SU-DHL-6 (cell line): ENCODE data around the gene ARHGEF37.

Experiments used
- H2AFZ ChIP-seq: fragments of 200-600 bp; sonication (generic); 2 replicates; pipeline ENCODE4 v1.6.1; 2014; ENCODE audit warnings: low read depth, mild to moderate bottlenecking, moderate library complexity, mixed read lengths, antibody characterized with exemption, low read length; ENCODE audit not compliant: severe bottlenecking
- H3F3A ChIP-seq: fragments of 200-600 bp; shearing (Covaris generic); 2 replicates; pipeline ENCODE4 v1.6.0; 2016; ENCODE audit warnings: antibody characterized with exemption, mild to moderate bottlenecking; ENCODE audit not compliant: insufficient read depth
- H3K27ac ChIP-seq: fragments of 200-600 bp; sonication (generic); 2 replicates; pipeline ENCODE4 v1.5.1; 2016; ENCODE audit warnings: low read depth, mild to moderate bottlenecking, low read length, moderate library complexity, mixed read lengths
- H3K27me3 ChIP-seq: fragments of 200-600 bp; sonication (generic), shearing (Covaris generic); 2 replicates; pipeline ENCODE4 v1.6.0; 2014; ENCODE audit warnings: mild to moderate bottlenecking, low read length
- H3K36me3 ChIP-seq: fragments of 200-600 bp; sonication (generic); 2 replicates; pipeline ENCODE4 v1.6.1; 2014; ENCODE audit warnings: mild to moderate bottlenecking, low read length, mixed read lengths
- H3K4me2 ChIP-seq: fragments of 300-600, 200-600 bp; shearing (Covaris generic), sonication (generic); 2 replicates; pipeline ENCODE4 v1.6.0; 2014; ENCODE audit warnings: low read length, low read depth, mild to moderate bottlenecking; ENCODE audit not compliant: poor library complexity, severe bottlenecking
- H3K4me3 ChIP-seq: fragments of 200-600 bp; sonication (generic); 2 replicates; pipeline ENCODE4 v1.5.1; 2014; ENCODE audit warnings: antibody characterized with exemption, low read length, mild to moderate bottlenecking, mixed read lengths; ENCODE audit not compliant: insufficient read depth, poor library complexity, severe bottlenecking
- H3K79me2 ChIP-seq: fragments of 200-600 bp; sonication (generic); 2 replicates; pipeline ENCODE4 v1.6.1; 2014; ENCODE audit warnings: mild to moderate bottlenecking, low read length, moderate library complexity; ENCODE audit not compliant: insufficient read depth
- H3K9ac ChIP-seq: fragments of 200-600 bp; sonication (generic); 2 replicates; pipeline ENCODE4 v1.7.0; 2014; ENCODE audit warnings: mild to moderate bottlenecking, low read length
- H3K9me2 ChIP-seq: fragments of 200-600 bp; sonication (generic); replicated peaks from 2 replicates; pipeline ENCODE4 v1.6.1; 2014; ENCODE audit warnings: low read length; ENCODE audit not compliant: insufficient read depth
- H3K9me3 ChIP-seq: fragments of 200-600 bp; sonication (generic); 2 replicates; pipeline ENCODE4 v1.6.1; 2014; ENCODE audit warnings: low read length, mixed read lengths; ENCODE audit not compliant: insufficient read depth
- H4K20me1 ChIP-seq: fragments of 200-600 bp; sonication (generic); 2 replicates; pipeline ENCODE4 v1.6.1; 2014; ENCODE audit warnings: low read depth, mild to moderate bottlenecking, antibody characterized with exemption, low read length, moderate library complexity, mixed read lengths
- CTCF ChIP-seq: fragments of 200-600 bp; sonication (generic); IDR thresholded peaks from one replicate; pipeline ENCODE4 v1.5.1; 2017; ENCODE audit warnings: antibody characterized with exemption, mild to moderate bottlenecking, low read length, moderate library complexity; ENCODE audit not compliant: insufficient read depth, poor library complexity, severe bottlenecking
- EZH2phosphoT487 ChIP-seq: fragments of 200-600 bp; sonication (generic), shearing (Covaris generic); conservative IDR thresholded peaks from 2 replicates; pipeline ENCODE4 v1.6.1; 2018; ENCODE audit warnings: mild to moderate bottlenecking, antibody characterized with exemption, low read length, moderate library complexity, mixed read lengths

Gene ARHGEF37

DNA sequence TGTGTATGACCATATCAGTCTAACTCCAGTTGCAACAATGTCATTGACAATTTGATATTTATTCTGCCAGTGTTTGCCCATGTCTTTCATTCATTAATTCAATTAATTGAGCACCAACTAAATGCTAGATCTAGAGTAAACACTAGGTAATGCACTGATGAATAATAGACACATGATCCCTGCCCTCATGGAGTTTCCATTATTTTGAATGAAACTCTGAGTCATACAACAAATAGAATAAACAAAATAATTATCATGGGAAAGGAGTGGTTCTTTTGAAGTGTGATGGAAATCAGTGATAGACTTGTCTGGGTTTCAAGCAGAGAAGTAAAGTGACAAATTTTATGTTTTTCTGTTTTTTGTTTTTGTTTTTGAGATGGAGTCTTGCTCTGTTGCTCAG is 4.6 kb downstream of the ARHGEF37 start:
- Histone ChIP-seq H3K4me3 (no peak overlapping the region), H3K4me2 (no peak overlapping the region), H3K9ac (no peak overlapping the region), H3K9me3 (no peaks in the 10 kb centered on the region), H3K36me3 (no peaks in the 10 kb centered on the region), H3F3A (no peaks in the 10 kb centered on the region), H3K27me3 (no peaks in the 10 kb centered on the region), H3K79me2 (no peaks in the 10 kb centered on the region), H3K9me2 (no peaks in the 10 kb centered on the region), H2AFZ (no peak overlapping the region), H3K27ac (no peak overlapping the region), H4K20me1 (no peaks in the 10 kb centered on the region)
- no peak for TF ChIP-seq EZH2phosphoT487
- no peak for TF ChIP-seq CTCF

DNA sequence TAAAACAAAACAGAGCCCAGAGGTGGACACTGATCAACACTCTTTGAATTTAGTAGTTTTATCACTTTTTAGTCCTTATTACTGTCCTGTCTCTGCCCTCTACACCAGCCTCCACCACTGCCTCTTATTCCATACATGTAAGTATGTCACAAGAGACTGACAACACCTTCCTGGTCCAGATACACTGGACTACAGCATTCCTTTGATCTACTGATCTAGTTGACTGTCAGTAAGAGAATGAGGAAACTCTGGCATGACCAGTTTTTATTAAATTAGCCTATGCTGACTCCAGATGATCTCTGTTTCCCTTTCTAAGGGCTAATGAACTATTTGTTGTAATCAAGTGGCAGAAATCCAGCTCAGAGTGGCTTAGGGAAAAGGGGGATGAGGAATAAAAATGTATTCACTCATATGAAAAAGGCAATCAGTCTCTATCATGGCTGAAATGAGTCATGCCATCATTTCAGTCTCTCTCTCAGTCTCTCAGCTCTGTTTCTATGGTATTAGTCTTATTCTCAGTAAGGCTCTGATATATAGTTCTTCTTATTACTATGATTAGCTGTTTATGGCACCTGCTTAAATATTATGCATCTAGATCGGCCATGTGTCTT is 5.5 kb downstream of the ARHGEF37 start:
- Histone ChIP-seq H3K9me3 (no peaks in the 10 kb centered on the region), H3K4me3 (no peak overlapping the region), H4K20me1 (no peaks in the 10 kb centered on the region), H3K9me2 (no peaks in the 10 kb centered on the region), H3K9ac (no peak overlapping the region), H3F3A (no peaks in the 10 kb centered on the region), H3K27me3 (no peaks in the 10 kb centered on the region), H2AFZ (no peak overlapping the region), H3K79me2 (no peaks in the 10 kb centered on the region), H3K4me2 (no peak overlapping the region), H3K36me3 (no peaks in the 10 kb centered on the region), H3K27ac (no peak overlapping the region)
- TF ChIP-seq EZH2phosphoT487 (no peak), CTCF (no peak)

- Histone ChIP-seq H3K36me3 (no peaks in the 10 kb centered on the region), H3K9me3 (no peaks in the 10 kb centered on the region), H4K20me1 (no peaks in the 10 kb centered on the region), H2AFZ (no peak overlapping the region), H3K9ac (no peak overlapping the region), H3K9me2 (no peaks in the 10 kb centered on the region), H3K79me2 (no peaks in the 10 kb centered on the region), H3K27ac (no peak overlapping the region), H3K4me2 (no peak overlapping the region), H3K4me3 (no peak overlapping the region), H3K27me3 (no peaks in the 10 kb centered on the region), H3F3A (no peaks in the 10 kb centered on the region)
- TF ChIP-seq CTCF (no peak), EZH2phosphoT487 (no peak)
Measured at GRCh38 chr5:149588936-149589335, 7.6 kb downstream of the ARHGEF37 start.
